ELF-1 (cell line): ENCODE data around the gene ATP9A.
"Not testable (repeated sequence)": the region's sequence is repeated elsewhere in the genome, so short reads cannot be mapped to it uniquely, and the experiment has no call there.

ENCODE experiments used
- DNase-seq: peaks from one replicate; pipeline ENCODE4 v3.0.0-alpha.2; 2016; ENCODE audit warnings: low read depth, low spot score

ATP9A gene

GRCh38 chr20:51696304-51697071 is 71.7 kb downstream of the ATP9A start:
- DNase-seq: no peak

GRCh38 chr20:51695574-51696303 is 72.5 kb downstream of the ATP9A start:
- no peak for DNase-seq

GRCh38 chr20:51692806-51693400 is 75.3 kb downstream of the ATP9A start:
- no peak for DNase-seq

- DNase-seq: no peak
Observed at GRCh38 chr20:51691703-51692102, 76.5 kb downstream of the ATP9A start.

- DNase-seq: peak; percentile 49
Observed at GRCh38 chr20:51688600-51689244, 79.5 kb downstream of the ATP9A start.

- no peak for DNase-seq
Observed at GRCh38 chr20:51687630-51688029, 80.6 kb downstream of the ATP9A start.

- DNase-seq: no peak
Observed at GRCh38 chr20:51687108-51687507, 81.1 kb downstream of the ATP9A start.

- not testable (repeated sequence) for DNase-seq
Observed at GRCh38 chr20:51685494-51685893, 82.7 kb downstream of the ATP9A start.

GRCh38 chr20:51680067-51680749 is 88.0 kb downstream of the ATP9A start:
- DNase-seq: no peak

- no peak for DNase-seq
Observed at GRCh38 chr20:51679254-51679921, 88.8 kb downstream of the ATP9A start.

- peak; percentile 45 for DNase-seq
Observed at GRCh38 chr20:51678026-51678697, 90.0 kb downstream of the ATP9A start.

GRCh38 chr20:51668947-51669346 is 99.2 kb downstream of the ATP9A start:
- no peak for DNase-seq

GRCh38 chr20:51668515-51668914 is 99.7 kb downstream of the ATP9A start:
- no peak for DNase-seq

GRCh38 chr20:51667491-51667890 is 100.7 kb downstream of the ATP9A start:
- DNase-seq: no peak

GRCh38 chr20:51667002-51667408 is 101.2 kb downstream of the ATP9A start:
- DNase-seq: no peak

GRCh38 chr20:51666126-51666525 is 102.1 kb downstream of the ATP9A start:
- no peak for DNase-seq

GRCh38 chr20:51665543-51666118 is 102.6 kb downstream of the ATP9A start:
- no peak for DNase-seq

- DNase-seq: no peak
Observed at GRCh38 chr20:51661609-51662178, 106.5 kb downstream of the ATP9A start.

GRCh38 chr20:51660672-51661608 is 107.2 kb downstream of the ATP9A start:
- DNase-seq: no peak
